Sigmoid colon (tissue), 7 donors: ENCODE measurements around the gene KLHL29. TPM values are rescaled to one million over a fixed set of nuclear protein-coding genes. Genes with fewer than 3 reads are reported as not detected.
A peak's percentile ranks its signal among the peaks of the same experiment; 100 is the strongest.

Experiments used
- DNase-seq: peaks from one replicate; pipeline ENCODE4 v3.0.0-alpha.2; 2019
- H3K27ac ChIP-seq, 4 donors: fragments of 200-600 bp; sonication (generic); one replicate each; pipeline ENCODE4 v1.5.1; 2016 to 2019; ENCODE audit warnings: mild to moderate bottlenecking in 1 of 4
- H3K27me3 ChIP-seq, 3 donors: fragments of 200-600 bp; sonication (generic); one replicate each; pipeline ENCODE4 v1.5.1; 2019; ENCODE audit warnings: mild to moderate bottlenecking in 1 of 3
- H3K36me3 ChIP-seq, 4 donors: fragments of 200-600 bp; sonication (generic); one replicate each; pipeline ENCODE4 v1.5.1; 2016 to 2019
- H3K4me1 ChIP-seq, 4 donors: fragments of 200-600 bp; sonication (generic); one replicate each; pipeline ENCODE4 v1.5.1; 2017 to 2019
- H3K4me3 ChIP-seq, 4 donors: fragments of 200-600 bp; sonication (generic); one replicate each; pipeline ENCODE4 v1.5.1; 2017 to 2019; ENCODE audit warnings: mild to moderate bottlenecking in 2 of 4, moderate library complexity in 1 of 4
- H3K9me3 ChIP-seq, 4 donors: fragments of 200-600 bp in 3 of 4; sonication (generic) in 3 of 4; one replicate each; pipeline versions ENCODE4 v1.5.1 to v1.6.1; 2013 to 2019
- CTCF ChIP-seq, 4 experiments: fragments of 450-650 bp in 3 of 4; fragments of 200-600 bp in 1 of 4; IDR thresholded peaks; one replicate each; pipeline ENCODE4 v1.5.1; 2016 to 2019; ENCODE audit warnings: antibody characterized with exemption in 4 of 4, mild to moderate bottlenecking in 3 of 4, moderate library complexity in 2 of 4
- EP300 ChIP-seq, 4 donors: sonication (generic); formaldehyde crosslinking; IDR thresholded peaks; one replicate each; pipeline ENCODE4 v1.6.1; 2017; ENCODE audit warnings: antibody characterized with exemption in 4 of 4
- POLR2A ChIP-seq, 2 donors: fragments of 450-650 bp; IDR thresholded peaks; one replicate each; pipeline ENCODE4 v1.6.1; 2016; ENCODE audit warnings: antibody characterized with exemption in 2 of 2, mild to moderate bottlenecking in 2 of 2, moderate library complexity in 2 of 2
- POLR2AphosphoS5 ChIP-seq, 4 donors: sonication (generic); formaldehyde crosslinking; IDR thresholded peaks; one replicate each; pipeline ENCODE4 v1.6.1; 2017; ENCODE audit warnings: antibody characterized with exemption in 4 of 4
- WGBS, 2 donors: extraction: QIAGEN DNeasy Blood & Tissue Kit; methylation state at CpG; one replicate each; pipeline ENCODE4 v1.1.7; 2013; 5-methylcytosine and 5-hydroxymethylcytosine counted together
- intact Hi-C: fragments of 100-400 bp; cut with DNase I; formaldehyde crosslinking; loops from one replicate; pipeline ENCODE4 v1.15.1; 2023
- polyA plus RNA-seq, 3 donors: library from polyadenylated mRNA; stranded (reverse); fragments of 200-250 nt; gene quantifications; one replicate each; pipeline ENCODE4 v1.2.3, GENCODE V29; 2013
- total RNA-seq, 4 donors: library from RNA; depleted of rRNA; stranded (reverse); fragments of >200 nt; gene quantifications; one replicate each; pipeline ENCODE4 v1.1.0, GENCODE V29; 2016
- donor health status: healthy with polysubstance abuse.
- donor health status: Bipolar disorder and iron deficiency.
- donor health status: healthy.

Gene KLHL29
- total and polyA plus RNA-seq, 7 donors = 0.46 to 25.5 (median 6.3) TPM

- Histone ChIP-seq H3K4me3 (no peak overlapping the region), H3K27ac (peak overlapping the region; percentile 57 to 77 (median 68)), H3K36me3 (no peaks in the 10 kb centered on the region), H3K27me3 (no peaks in the 10 kb centered on the region), H3K9me3 (no peaks in the 10 kb centered on the region), H3K4me1 (peaks cover 0 to 46% (median 37%) of the 10 kb centered on the region in 4 donors)
- intact Hi-C loops = loop anchor here (5.0 kb wide), 1 partner anchor 67 kb away; the partner anchor contains the start of gene KLHL29
- no peak for DNase-seq
- WGBS, 2 donors = 54 to 76% methylated on average over 11 of the region's 11 CpGs
- TF ChIP-seq CTCF (IDR thresholded peaks at IDR 0.05) (no peak), EP300 (IDR thresholded peaks at IDR 0.05) (no peak), POLR2A (IDR thresholded peaks at IDR 0.05) (no peak), POLR2AphosphoS5 (IDR thresholded peaks at IDR 0.05) (no peak)
These were observed 69.6 kb downstream of the KLHL29 start for GRCh38 chr2:23454501-23455120.

GRCh38 chr2:23456396-23456795 is 71.4 kb downstream of the KLHL29 start:
- TF ChIP-seq POLR2AphosphoS5 (IDR thresholded peaks at IDR 0.05) (no peak), EP300 (IDR thresholded peaks at IDR 0.05) (no peak), CTCF (IDR thresholded peaks at IDR 0.05) (no peak), POLR2A (IDR thresholded peaks at IDR 0.05) (no peak)
- Histone ChIP-seq H3K27me3 (no peaks in the 10 kb centered on the region), H3K36me3 (no peaks in the 10 kb centered on the region), H3K9me3 (no peaks in the 10 kb centered on the region), H3K27ac (no peak overlapping the region), H3K4me3 (no peak overlapping the region), H3K4me1 (peaks cover 0 to 38% (median 35%) of the 10 kb centered on the region in 4 donors)
- no peak for DNase-seq
- WGBS, 2 donors = 95 to 97% methylated on average over 17 of the region's 17 CpGs
- intact Hi-C loops = no loop called here

GRCh38 chr2:23456881-23457760 is 72.1 kb downstream of the KLHL29 start:
- Histone ChIP-seq H3K27me3 (no peaks in the 10 kb centered on the region), H3K4me1 (peaks cover 0 to 38% (median 35%) of the 10 kb centered on the region in 4 donors), H3K4me3 (no peak overlapping the region), H3K36me3 (no peaks in the 10 kb centered on the region), H3K9me3 (no peaks in the 10 kb centered on the region), H3K27ac (no peak overlapping the region)
- intact Hi-C loops = no loop called here
- 93% methylated on average over 20 of the region's 20 CpGs for WGBS, 2 donors
- peak; percentile 54 for DNase-seq
- TF ChIP-seq POLR2AphosphoS5 (IDR thresholded peaks at IDR 0.05) (no peak), EP300 (IDR thresholded peaks at IDR 0.05) (no peak), POLR2A (IDR thresholded peaks at IDR 0.05) (no peak), CTCF (IDR thresholded peaks at IDR 0.05) (no peak)

- 90 to 91% methylated on average over 13 of the region's 13 CpGs for WGBS, 2 donors
- intact Hi-C loops = no loop called here
- no peaks in the 10 kb centered on the region for H3K27me3 ChIP-seq
- DNase-seq = no peak
- no peaks in the 10 kb centered on the region for H3K36me3 ChIP-seq
- TF ChIP-seq POLR2AphosphoS5 (IDR thresholded peaks at IDR 0.05) (no peak), CTCF (IDR thresholded peaks at IDR 0.05) (no peak), EP300 (IDR thresholded peaks at IDR 0.05) (no peak), POLR2A (IDR thresholded peaks at IDR 0.05) (no peak)
- H3K4me1 ChIP-seq = peaks cover 0 to 30% (median 27%) of the 10 kb centered on the region in 4 donors
- H3K9me3 ChIP-seq = no peaks in the 10 kb centered on the region
- H3K4me3 ChIP-seq = no peak overlapping the region
- H3K27ac ChIP-seq = no peak overlapping the region
These were observed 73.2 kb downstream of the KLHL29 start for GRCh38 chr2:23457990-23458682.
